Fibroblast of the aortic adventitia (primary cell): ENCODE measurements around the gene RABGAP1L. TPM values are rescaled to one million over a fixed set of nuclear protein-coding genes. Genes with fewer than 3 reads are reported as not detected.

Experiments
- DNase-seq: peaks from one replicate; pipeline ENCODE4 v3.0.0-alpha.2; 2010; ENCODE audit warnings: low read depth
- H3K4me3 ChIP-seq: 2 replicates; pipeline ENCODE4 v1.5.1; 2011; ENCODE audit warnings: low read depth, mild to moderate bottlenecking, control low read depth, low read length, moderate library complexity
- CTCF ChIP-seq: IDR thresholded peaks from 2 replicates; pipeline ENCODE4 v1.5.1; 2011; ENCODE audit warnings: mild to moderate bottlenecking, low read length, control low read depth, inconsistent platforms; ENCODE audit not compliant: insufficient read depth
- total RNA-seq: library from RNA; depleted of rRNA; stranded (reverse); fragments of >200 nt; gene quantifications from 2 replicates; pipeline ENCODE4 v1.2.3, GENCODE V29; 2012; ENCODE audit warnings: low replicate concordance

RABGAP1L gene
- total RNA-seq, 1 donor = 39.9 TPM

GRCh38 chr1:174189428-174190062, 30.2 kb downstream of the RABGAP1L start:
- no peak for DNase-seq
- no peak overlapping the region for H3K4me3 ChIP-seq
- no peak for TF ChIP-seq CTCF

- peak; percentile 32 for DNase-seq
- no peak overlapping the region for H3K4me3 ChIP-seq
- no peak for TF ChIP-seq CTCF
These were observed 31.4 kb downstream of the RABGAP1L start for GRCh38 chr1:174190691-174191199.

- H3K4me3 ChIP-seq = no peak overlapping the region
- peak; percentile 84 for DNase-seq
- no peak for TF ChIP-seq CTCF
These were observed 32.1 kb downstream of the RABGAP1L start for GRCh38 chr1:174191349-174191862.

GRCh38 chr1:174194461-174194860, 35.1 kb downstream of the RABGAP1L start:
- TF ChIP-seq CTCF = no peak
- H3K4me3 ChIP-seq = no peak overlapping the region
- DNase-seq = no peak

- DNase-seq = no peak
- no peak for TF ChIP-seq CTCF
- H3K4me3 ChIP-seq = no peak overlapping the region
These were observed 37.8 kb downstream of the RABGAP1L start for GRCh38 chr1:174197088-174197487.

GRCh38 chr1:174197547-174197946, 38.2 kb downstream of the RABGAP1L start:
- H3K4me3 ChIP-seq = no peak overlapping the region
- no peak for DNase-seq
- TF ChIP-seq CTCF = no peak
